Nephron progenitor cell (in vitro differentiated cells): ENCODE measurements around the gene GPR176.

Experiments used
- DNase-seq: peaks from one replicate; pipeline ENCODE4 v3.0.0; 2021
- H3K27ac Mint-ChIP-seq: 2 replicates; pipeline ENCODE4 v1.8.0; 2021; ENCODE audit warnings: mild to moderate bottlenecking, moderate library complexity, mixed read lengths
- H3K27me3 Mint-ChIP-seq: 2 replicates; pipeline ENCODE4 v1.8.0; 2021; ENCODE audit warnings: mild to moderate bottlenecking, low read depth, mixed read lengths; ENCODE audit not compliant: poor library complexity
- H3K36me3 Mint-ChIP-seq: 2 replicates; pipeline ENCODE4 v1.8.0; 2021; ENCODE audit warnings: low read depth, mixed read lengths
- H3K4me1 Mint-ChIP-seq: 2 replicates; pipeline ENCODE4 v1.8.0; 2021; ENCODE audit warnings: mixed read lengths
- H3K4me3 Mint-ChIP-seq: 2 replicates; pipeline ENCODE4 v1.8.0; 2021; ENCODE audit warnings: mild to moderate bottlenecking, moderate library complexity, mixed read lengths
- H3K9me3 Mint-ChIP-seq: 2 replicates; pipeline ENCODE4 v1.8.0; 2021; ENCODE audit warnings: mild to moderate bottlenecking, moderate library complexity, mixed read lengths
- CTCF ChIP-seq: fragments of 200-600 bp; sonication (generic); IDR thresholded peaks from 2 replicates; pipeline ENCODE4 v1.5.0; 2021; ENCODE audit warnings: antibody characterized with exemption

Gene GPR176

GRCh38 chr15:39864116-39864515 lies 56.0 kb downstream of the GPR176 start:
- no peaks in the 10 kb centered on the region for H3K36me3 Mint-ChIP-seq
- no peak for DNase-seq
- TF ChIP-seq CTCF = no peak
- H3K4me1 Mint-ChIP-seq = peaks cover 13% of the 10 kb centered on the region
- no peak overlapping the region for H3K4me3 Mint-ChIP-seq
- no peaks in the 10 kb centered on the region for H3K9me3 Mint-ChIP-seq
- H3K27ac Mint-ChIP-seq = no peak overlapping the region
- no peaks in the 10 kb centered on the region for H3K27me3 Mint-ChIP-seq

DNA sequence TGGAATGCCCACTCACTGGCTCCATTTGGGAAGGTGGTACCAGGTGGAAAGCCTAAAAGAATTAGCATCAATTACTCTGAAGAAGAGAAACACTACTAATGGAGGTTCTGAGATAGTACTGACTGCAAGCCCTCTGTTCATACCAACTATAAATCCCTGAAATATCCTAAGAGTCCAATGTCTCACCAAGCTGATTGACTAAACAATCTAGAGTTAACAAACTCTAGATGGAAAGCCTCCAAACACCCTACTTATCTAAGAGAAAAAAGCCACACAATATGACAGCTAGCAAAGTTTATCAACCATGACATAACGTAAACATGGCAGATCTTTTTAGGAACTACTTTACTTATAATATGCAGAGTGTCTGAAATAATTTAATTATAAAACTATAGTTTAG lies 59.2 kb downstream of the GPR176 start:
- no peak for TF ChIP-seq CTCF
- H3K4me3 Mint-ChIP-seq = no peak overlapping the region
- peaks cover 5% of the 10 kb centered on the region for H3K36me3 Mint-ChIP-seq
- no peaks in the 10 kb centered on the region for H3K9me3 Mint-ChIP-seq
- H3K4me1 Mint-ChIP-seq = peaks cover 7% of the 10 kb centered on the region
- H3K27me3 Mint-ChIP-seq = no peaks in the 10 kb centered on the region
- H3K27ac Mint-ChIP-seq = no peak overlapping the region
- DNase-seq = no peak

- TF ChIP-seq CTCF = no peak
- Mint-ChIP-seq H3K9me3 (no peaks in the 10 kb centered on the region), H3K36me3 (peaks cover 5% of the 10 kb centered on the region), H3K27ac (no peak overlapping the region), H3K4me1 (peaks cover 7% of the 10 kb centered on the region), H3K4me3 (no peak overlapping the region), H3K27me3 (no peaks in the 10 kb centered on the region)
- DNase-seq = no peak
These were observed 59.9 kb downstream of the GPR176 start for GRCh38 chr15:39860200-39860599.

- Mint-ChIP-seq H3K4me3 (no peak overlapping the region), H3K27ac (no peak overlapping the region), H3K36me3 (peaks cover 5% of the 10 kb centered on the region), H3K9me3 (no peaks in the 10 kb centered on the region), H3K27me3 (no peaks in the 10 kb centered on the region), H3K4me1 (peaks cover 7% of the 10 kb centered on the region)
- DNase-seq = no peak
- TF ChIP-seq CTCF = no peak
These were observed 60.4 kb downstream of the GPR176 start for GRCh38 chr15:39859636-39860035.

DNA sequence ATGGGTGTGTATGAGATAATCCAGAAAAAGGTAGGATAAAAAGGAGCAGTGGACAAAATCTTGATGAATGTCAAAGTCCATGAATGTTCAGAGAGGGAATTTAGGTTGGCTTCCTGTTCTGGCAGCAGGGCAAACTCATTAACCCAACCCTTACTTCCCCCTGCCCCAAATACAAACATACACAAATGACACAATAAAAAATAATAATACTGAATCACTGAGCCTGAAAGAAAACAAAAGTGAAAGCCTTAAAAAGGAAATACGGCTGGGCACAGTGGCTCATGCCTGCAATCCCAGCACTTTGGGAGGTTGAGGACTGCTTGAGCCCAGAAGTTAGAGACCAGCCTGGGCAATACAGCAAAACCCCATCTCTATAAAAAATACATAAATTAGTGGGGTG lies 62.9 kb downstream of the GPR176 start:
- TF ChIP-seq CTCF = no peak
- H3K27me3 Mint-ChIP-seq = no peaks in the 10 kb centered on the region
- H3K9me3 Mint-ChIP-seq = no peaks in the 10 kb centered on the region
- H3K27ac Mint-ChIP-seq = no peak overlapping the region
- peaks cover 5% of the 10 kb centered on the region for H3K36me3 Mint-ChIP-seq
- H3K4me3 Mint-ChIP-seq = no peak overlapping the region
- no peak for DNase-seq
- peaks cover 9% of the 10 kb centered on the region for H3K4me1 Mint-ChIP-seq

DNA sequence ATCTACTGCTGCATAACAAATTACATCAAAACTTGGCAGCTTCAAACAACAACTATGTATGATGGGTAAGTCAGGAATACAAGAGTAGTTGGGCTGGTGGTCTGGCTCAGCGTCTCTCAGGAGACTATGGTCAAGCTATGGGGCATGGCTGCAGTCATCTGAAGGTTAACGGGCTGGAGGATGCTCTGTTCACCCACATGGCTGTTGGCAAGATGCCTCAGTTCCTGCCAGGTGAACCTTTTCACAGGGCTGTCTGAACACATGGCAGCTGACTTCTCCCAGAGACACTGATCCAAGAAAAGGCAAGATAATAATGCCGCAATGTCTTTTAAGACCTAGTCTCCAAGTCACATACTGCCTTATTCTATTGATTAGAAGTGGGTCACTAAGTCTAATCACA lies 63.7 kb downstream of the GPR176 start:
- DNase-seq = no peak
- Mint-ChIP-seq H3K27ac (no peak overlapping the region), H3K4me1 (peaks cover 17% of the 10 kb centered on the region), H3K36me3 (peaks cover 5% of the 10 kb centered on the region), H3K4me3 (no peak overlapping the region), H3K9me3 (no peaks in the 10 kb centered on the region), H3K27me3 (no peaks in the 10 kb centered on the region)
- TF ChIP-seq CTCF = no peak
